HL-60 (cell line): Measurements from ENCODE around the gene L3MBTL4.

ENCODE experiments used
- POLR2AphosphoS5 ChIP-seq: IDR thresholded peaks from 2 replicates; pipeline ENCODE4 v1.6.1; 2012; ENCODE audit warnings: low read depth
- REST ChIP-seq: IDR thresholded peaks from 2 replicates; pipeline ENCODE4 v1.6.1; 2012; ENCODE audit warnings: low read depth; ENCODE audit not compliant: insufficient replicate concordance
- TF ChIP-seq, protein P1 (sequence below): IDR thresholded peaks from one replicate; pipeline ENCODE4 v1.5.1; 2011; ENCODE audit warnings: low read length, control low read depth, inconsistent platforms; ENCODE audit not compliant: insufficient read depth

GRCh38 chr18:6397931-6398566 lies 16.7 kb downstream of the L3MBTL4 start:
- TF ChIP-seq POLR2AphosphoS5 (no peak), REST (peak; percentile 39)
- TF ChIP-seq, protein P1, sequence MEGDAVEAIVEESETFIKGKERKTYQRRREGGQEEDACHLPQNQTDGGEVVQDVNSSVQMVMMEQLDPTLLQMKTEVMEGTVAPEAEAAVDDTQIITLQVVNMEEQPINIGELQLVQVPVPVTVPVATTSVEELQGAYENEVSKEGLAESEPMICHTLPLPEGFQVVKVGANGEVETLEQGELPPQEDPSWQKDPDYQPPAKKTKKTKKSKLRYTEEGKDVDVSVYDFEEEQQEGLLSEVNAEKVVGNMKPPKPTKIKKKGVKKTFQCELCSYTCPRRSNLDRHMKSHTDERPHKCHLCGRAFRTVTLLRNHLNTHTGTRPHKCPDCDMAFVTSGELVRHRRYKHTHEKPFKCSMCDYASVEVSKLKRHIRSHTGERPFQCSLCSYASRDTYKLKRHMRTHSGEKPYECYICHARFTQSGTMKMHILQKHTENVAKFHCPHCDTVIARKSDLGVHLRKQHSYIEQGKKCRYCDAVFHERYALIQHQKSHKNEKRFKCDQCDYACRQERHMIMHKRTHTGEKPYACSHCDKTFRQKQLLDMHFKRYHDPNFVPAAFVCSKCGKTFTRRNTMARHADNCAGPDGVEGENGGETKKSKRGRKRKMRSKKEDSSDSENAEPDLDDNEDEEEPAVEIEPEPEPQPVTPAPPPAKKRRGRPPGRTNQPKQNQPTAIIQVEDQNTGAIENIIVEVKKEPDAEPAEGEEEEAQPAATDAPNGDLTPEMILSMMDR: no peak
